SU-DHL-6 (cell line): Measurements from ENCODE around the gene MYO9A.

Experiments
- H2AFZ ChIP-seq: fragments of 200-600 bp; sonication (generic); 2 replicates; pipeline ENCODE4 v1.6.1; 2014; ENCODE audit warnings: low read depth, mild to moderate bottlenecking, moderate library complexity, mixed read lengths, antibody characterized with exemption, low read length; ENCODE audit not compliant: severe bottlenecking
- H3F3A ChIP-seq: fragments of 200-600 bp; shearing (Covaris generic); 2 replicates; pipeline ENCODE4 v1.6.0; 2016; ENCODE audit warnings: antibody characterized with exemption, mild to moderate bottlenecking; ENCODE audit not compliant: insufficient read depth
- H3K27ac ChIP-seq: fragments of 200-600 bp; sonication (generic); 2 replicates; pipeline ENCODE4 v1.5.1; 2016; ENCODE audit warnings: low read depth, mild to moderate bottlenecking, low read length, moderate library complexity, mixed read lengths
- H3K27me3 ChIP-seq: fragments of 200-600 bp; sonication (generic), shearing (Covaris generic); 2 replicates; pipeline ENCODE4 v1.6.0; 2014; ENCODE audit warnings: mild to moderate bottlenecking, low read length
- H3K36me3 ChIP-seq: fragments of 200-600 bp; sonication (generic); 2 replicates; pipeline ENCODE4 v1.6.1; 2014; ENCODE audit warnings: mild to moderate bottlenecking, low read length, mixed read lengths
- H3K4me2 ChIP-seq: fragments of 300-600, 200-600 bp; shearing (Covaris generic), sonication (generic); 2 replicates; pipeline ENCODE4 v1.6.0; 2014; ENCODE audit warnings: low read length, low read depth, mild to moderate bottlenecking; ENCODE audit not compliant: poor library complexity, severe bottlenecking
- H3K4me3 ChIP-seq: fragments of 200-600 bp; sonication (generic); 2 replicates; pipeline ENCODE4 v1.5.1; 2014; ENCODE audit warnings: antibody characterized with exemption, low read length, mild to moderate bottlenecking, mixed read lengths; ENCODE audit not compliant: insufficient read depth, poor library complexity, severe bottlenecking
- H3K79me2 ChIP-seq: fragments of 200-600 bp; sonication (generic); 2 replicates; pipeline ENCODE4 v1.6.1; 2014; ENCODE audit warnings: mild to moderate bottlenecking, low read length, moderate library complexity; ENCODE audit not compliant: insufficient read depth
- H3K9ac ChIP-seq: fragments of 200-600 bp; sonication (generic); 2 replicates; pipeline ENCODE4 v1.7.0; 2014; ENCODE audit warnings: mild to moderate bottlenecking, low read length
- H3K9me2 ChIP-seq: fragments of 200-600 bp; sonication (generic); replicated peaks from 2 replicates; pipeline ENCODE4 v1.6.1; 2014; ENCODE audit warnings: low read length; ENCODE audit not compliant: insufficient read depth
- H3K9me3 ChIP-seq: fragments of 200-600 bp; sonication (generic); 2 replicates; pipeline ENCODE4 v1.6.1; 2014; ENCODE audit warnings: low read length, mixed read lengths; ENCODE audit not compliant: insufficient read depth
- H4K20me1 ChIP-seq: fragments of 200-600 bp; sonication (generic); 2 replicates; pipeline ENCODE4 v1.6.1; 2014; ENCODE audit warnings: low read depth, mild to moderate bottlenecking, antibody characterized with exemption, low read length, moderate library complexity, mixed read lengths
- CTCF ChIP-seq: fragments of 200-600 bp; sonication (generic); IDR thresholded peaks from one replicate; pipeline ENCODE4 v1.5.1; 2017; ENCODE audit warnings: antibody characterized with exemption, mild to moderate bottlenecking, low read length, moderate library complexity; ENCODE audit not compliant: insufficient read depth, poor library complexity, severe bottlenecking
- EZH2phosphoT487 ChIP-seq: fragments of 200-600 bp; sonication (generic), shearing (Covaris generic); conservative IDR thresholded peaks from 2 replicates; pipeline ENCODE4 v1.6.1; 2018; ENCODE audit warnings: mild to moderate bottlenecking, antibody characterized with exemption, low read length, moderate library complexity, mixed read lengths

The MYO9A gene

GRCh38 chr15:72141171-72142084 lies 23.5 kb upstream of the MYO9A start:
- Histone ChIP-seq H3K4me2 (peak overlapping the region; percentile 68), H4K20me1 (no peaks in the 10 kb centered on the region), H3K27ac (peak overlapping the region; percentile 59), H3K36me3 (no peaks in the 10 kb centered on the region), H3K27me3 (no peaks in the 10 kb centered on the region), H3K9me2 (no peaks in the 10 kb centered on the region), H2AFZ (peak overlapping the region; percentile 13), H3K4me3 (peak overlapping the region; percentile 25), H3K79me2 (no peaks in the 10 kb centered on the region), H3K9me3 (no peaks in the 10 kb centered on the region), H3K9ac (peak overlapping the region; percentile 34), H3F3A (peaks cover 7% of the 10 kb centered on the region; the same call in 1 of the 2 replicates)
- no peak for TF ChIP-seq EZH2phosphoT487
- TF ChIP-seq CTCF, result no peak

GRCh38 chr15:72140088-72140487 lies 22.1 kb upstream of the MYO9A start:
- Histone ChIP-seq H3K79me2 (no peaks in the 10 kb centered on the region), H3K27ac (no peak overlapping the region), H3K4me2 (no peak overlapping the region), H3K36me3 (no peaks in the 10 kb centered on the region), H3K9me2 (no peaks in the 10 kb centered on the region), H3F3A (peaks cover 7% of the 10 kb centered on the region; the same call in 1 of the 2 replicates), H3K9ac (no peak overlapping the region), H3K27me3 (no peaks in the 10 kb centered on the region), H2AFZ (no peak overlapping the region), H3K4me3 (no peak overlapping the region), H3K9me3 (no peaks in the 10 kb centered on the region), H4K20me1 (no peaks in the 10 kb centered on the region)
- TF ChIP-seq EZH2phosphoT487, result no peak
- no peak for TF ChIP-seq CTCF

GRCh38 chr15:72139667-72140066 lies 21.7 kb upstream of the MYO9A start:
- Histone ChIP-seq H3K9me3 (no peaks in the 10 kb centered on the region), H2AFZ (no peak overlapping the region), H3K4me2 (no peak overlapping the region), H3K9me2 (no peaks in the 10 kb centered on the region), H3K79me2 (no peaks in the 10 kb centered on the region), H3K36me3 (no peaks in the 10 kb centered on the region), H3K4me3 (no peak overlapping the region), H3K27me3 (no peaks in the 10 kb centered on the region), H3K27ac (no peak overlapping the region), H4K20me1 (no peaks in the 10 kb centered on the region), H3K9ac (no peak overlapping the region), H3F3A (peaks cover 7% of the 10 kb centered on the region; the same call in 1 of the 2 replicates)
- no peak for TF ChIP-seq CTCF
- TF ChIP-seq EZH2phosphoT487, result no peak
